SH-SY5Y (cell line): ENCODE data around the gene MX1.

Source experiments
- GATA2 ChIP-seq: IDR thresholded peaks from 2 replicates; pipeline ENCODE4 v1.6.1; 2011; ENCODE audit warnings: mild to moderate bottlenecking, low read depth, low read length
- GATA3 ChIP-seq: IDR thresholded peaks from 2 replicates; pipeline ENCODE4 v1.6.1; 2011; ENCODE audit warnings: low read depth, mild to moderate bottlenecking, low read length, moderate library complexity

- TF ChIP-seq GATA3 (no peak), GATA2 (no peak)
Observed at GRCh38 chr21:41399246-41399800, 26.7 kb upstream of the MX1 start.
